Activated CD4-positive, alpha-beta T cell treated with anti-CD3 and anti-CD28 coated beads for 4 hours (primary cell): ENCODE measurements around the gene IRF1.
"Not testable (repeated sequence)": the region's sequence is repeated elsewhere in the genome, so short reads cannot be mapped to it uniquely, and the experiment has no call there.

Experiments
- DNase-seq, 2 donors: peaks; one replicate each; pipeline ENCODE4 v3.0.0-alpha.2; 2020

Gene IRF1

GRCh38 chr5:132490484-132491367, at the start of gene IRF1:
IRF1 (minus strand) TSS chr5:132490773; CDS start chr5:132489478, 1,295 bp downstream.
- DNase-seq: peak; percentile 99

GRCh38 chr5:132540149-132540548, 49.6 kb upstream of the IRF1 start:
- DNase-seq: no peak

- no peak for DNase-seq
Measured at GRCh38 chr5:132539716-132540115, 49.1 kb upstream of the IRF1 start.

- no peak for DNase-seq
Measured at GRCh38 chr5:132530946-132531345, 40.4 kb upstream of the IRF1 start.

- DNase-seq: no peak
Measured at GRCh38 chr5:132528866-132529634, 38.5 kb upstream of the IRF1 start.

GRCh38 chr5:132528021-132528420, 37.4 kb upstream of the IRF1 start:
- DNase-seq: no peak

GRCh38 chr5:132526974-132527564, 36.5 kb upstream of the IRF1 start:
- no peak for DNase-seq

GRCh38 chr5:132526290-132526973, 35.9 kb upstream of the IRF1 start:
- peak; percentile 12 to 44 for DNase-seq

- no peak for DNase-seq
Measured at GRCh38 chr5:132525299-132525724, 34.7 kb upstream of the IRF1 start.

- not testable (repeated sequence) for DNase-seq
Measured at GRCh38 chr5:132524877-132525276, 34.3 kb upstream of the IRF1 start.

GRCh38 chr5:132522067-132522466, 31.5 kb upstream of the IRF1 start:
- DNase-seq: not testable (repeated sequence)

- not testable (repeated sequence) for DNase-seq
Measured at GRCh38 chr5:132513618-132514336, 23.2 kb upstream of the IRF1 start.

GRCh38 chr5:132510076-132510475, 19.5 kb upstream of the IRF1 start:
- no peak for DNase-seq

GRCh38 chr5:132506094-132506692, 15.6 kb upstream of the IRF1 start:
- no peak for DNase-seq

- DNase-seq: no peak
Measured at GRCh38 chr5:132505641-132506040, 15.1 kb upstream of the IRF1 start.

GRCh38 chr5:132504746-132505145, 14.2 kb upstream of the IRF1 start:
- DNase-seq: no peak

GRCh38 chr5:132503244-132503643, 12.7 kb upstream of the IRF1 start:
- no peak for DNase-seq

- no peak for DNase-seq
Measured at GRCh38 chr5:132501961-132502931, 11.7 kb upstream of the IRF1 start.

- DNase-seq: no peak
Measured at GRCh38 chr5:132501629-132501956, 11.0 kb upstream of the IRF1 start.

GRCh38 chr5:132500931-132501628, 10.5 kb upstream of the IRF1 start:
- peak; percentile 77 to 81 for DNase-seq
